HCT116 (cell line): ENCODE results near the gene SNAPC2. TPM values are rescaled to one million over a fixed set of nuclear protein-coding genes. Genes with fewer than 3 reads are reported as not detected.
A peak's percentile ranks its signal among the peaks of the same experiment; 100 is the strongest.

ENCODE experiments used
- ATAC-seq: fragments of 200-7000 bp; cut with Tn5 transposase; 2 replicates; pipeline ENCODE4 v1.9.1; 2020; ENCODE audit warnings: mild to moderate bottlenecking, moderate library complexity
- BruUV-seq: library from RNA; stranded (reverse); fragments of 400-500 nt; replicated peaks from 2 replicates; lab custom pipeline; 2021; lab: Mats Ljungman, UMichigan
- CTCF ChIA-PET: fragments of 300-600 bp; sonication (Branson Sonifier 250); formaldehyde crosslinking; loops from one replicate; lab custom pipeline; 2021; ENCODE audit warnings: antibody characterized with exemption; lab: Charles Lee
- POLR2A ChIA-PET: fragments of 300-600, 350-600 bp; sonication (Branson Sonifier 250); formaldehyde crosslinking; loops from one replicate; lab custom pipeline; 2021; ENCODE audit warnings: antibody characterized with exemption; lab: Charles Lee
- RAD21 ChIA-PET, 2 experiments: fragments of 300-600 bp; sonication (Branson Sonifier 250); formaldehyde crosslinking; loops; one replicate each; lab custom pipeline; 2023; ENCODE audit warnings: low total read pairs in 2 of 2; ENCODE audit not compliant: uncharacterized antibody in 2 of 2, unreplicated experiment in 2 of 2, low non-redundant PET in 1 of 2; lab: Charles Lee
- DNase-seq: peaks from one replicate; pipeline ENCODE4 v3.0.0-alpha.2; 2010; ENCODE audit warnings: low read depth, low spot score
- H2AFZ ChIP-seq: fragments of 200-600 bp; shearing (Covaris generic), sonication (generic); 2 replicates; pipeline ENCODE4 v1.6.1; 2017; ENCODE audit warnings: low read depth, mixed run types, mixed read lengths, antibody characterized with exemption, low read length; ENCODE audit not compliant: poor library complexity, severe bottlenecking
- H3K27ac ChIP-seq: 2 replicates; pipeline ENCODE4 v1.5.1; 2012; ENCODE audit warnings: low read depth, low read length
- H3K27me3 ChIP-seq: fragments of 200-600 bp; sonication (generic); 2 replicates; pipeline ENCODE4 v1.6.1; 2016; ENCODE audit warnings: mixed run types, low read length, mixed read lengths; ENCODE audit not compliant: insufficient read depth
- H3K36me3 ChIP-seq, 2 experiments: fragments of 200-500 bp in 1 of 2; fragments of 200-600 bp in 1 of 2; sonication (Bioruptor generic) in 1 of 2; sonication (generic) in 1 of 2; 2 replicates each; pipeline versions ENCODE4 v1.5.1 to v1.6.1; 2014 to 2016; ENCODE audit warnings: low read length in 2 of 2, inconsistent platforms in 1 of 2, mixed read lengths in 1 of 2, mixed run types in 1 of 2; ENCODE audit not compliant: insufficient read depth in 2 of 2, control insufficient read depth in 1 of 2
- H3K4me1 ChIP-seq, 2 experiments: fragments of 200-600 bp in 1 of 2; sonication (generic) in 1 of 2; 2 replicates each; pipeline versions ENCODE4 v1.5.1 to v1.6.1; 2012 to 2017; ENCODE audit warnings: low read length in 2 of 2, inconsistent platforms in 1 of 2, mild to moderate bottlenecking in 1 of 2, mixed read lengths in 1 of 2, mixed run types in 1 of 2, moderate library complexity in 1 of 2; ENCODE audit not compliant: insufficient read depth in 2 of 2, control insufficient read depth in 1 of 2
- H3K4me2 ChIP-seq: fragments of 200-600 bp; sonication (generic); 2 replicates; pipeline ENCODE4 v1.6.1; 2017; ENCODE audit warnings: mixed run types, low read length, mixed read lengths
- H3K4me3 ChIP-seq, 2 experiments: fragments of 200-600 bp in 1 of 2; sonication (generic) in 1 of 2; replicated peaks in 1 of 2; 2 replicates each; pipeline ENCODE4 v1.5.1; 2011 to 2016; ENCODE audit warnings: low read length in 2 of 2, control low read depth in 1 of 2, low read depth in 1 of 2, mild to moderate bottlenecking in 1 of 2, mixed read lengths in 1 of 2, mixed run types in 1 of 2
- H3K79me2 ChIP-seq: fragments of 200-600 bp; sonication (generic); 2 replicates; pipeline ENCODE4 v1.6.1; 2017; ENCODE audit warnings: mild to moderate bottlenecking, mixed run types, low read length, moderate library complexity, mixed read lengths; ENCODE audit not compliant: insufficient read depth
- H3K9ac ChIP-seq: fragments of 200-600 bp; sonication (generic); 2 replicates; pipeline ENCODE4 v1.6.1; 2016; ENCODE audit warnings: low read length, mixed read lengths
- H3K9me2 ChIP-seq: fragments of 200-600 bp; sonication (generic), shearing (Covaris generic); 2 replicates; pipeline ENCODE4 v1.6.1; 2017; ENCODE audit warnings: mixed run types, mild to moderate bottlenecking, moderate library complexity; ENCODE audit not compliant: insufficient read depth
- H3K9me3 ChIP-seq, 2 experiments: fragments of 200-500 bp in 1 of 2; fragments of 200-600 bp in 1 of 2; sonication (Bioruptor generic) in 1 of 2; sonication (generic) in 1 of 2; 2 replicates each; pipeline ENCODE4 v1.6.1; 2014 to 2017; ENCODE audit warnings: low read length in 2 of 2, mixed read lengths in 2 of 2, inconsistent platforms in 1 of 2, low read depth in 1 of 2, mild to moderate bottlenecking in 1 of 2, mixed run types in 1 of 2, moderate library complexity in 1 of 2; ENCODE audit not compliant: control insufficient read depth in 1 of 2, insufficient read depth in 1 of 2
- H4K20me1 ChIP-seq: fragments of 200-600 bp; sonication (generic), shearing (Covaris generic); 2 replicates; pipeline ENCODE4 v1.6.1; 2017; ENCODE audit warnings: mixed run types, mild to moderate bottlenecking, moderate library complexity; ENCODE audit not compliant: insufficient read depth
- ATF3 ChIP-seq: IDR thresholded peaks from 2 replicates; pipeline ENCODE4 v1.6.1; 2012
- CBX3 ChIP-seq: IDR thresholded peaks from 2 replicates; pipeline ENCODE4 v1.6.1; 2012; ENCODE audit warnings: low read depth
- CEBPB ChIP-seq: IDR thresholded peaks from 2 replicates; pipeline ENCODE4 v1.6.1; 2012; ENCODE audit warnings: low read depth
- EGR1 ChIP-seq: IDR thresholded peaks from 2 replicates; pipeline ENCODE4 v1.6.1; 2012; ENCODE audit warnings: low read depth
- ELF1 ChIP-seq: IDR thresholded peaks from 2 replicates; pipeline ENCODE4 v1.6.1; 2012; ENCODE audit warnings: low read depth, borderline replicate concordance
- EZH2 ChIP-seq: fragments of 200-600 bp; sonication (generic); IDR thresholded peaks from 2 replicates; pipeline ENCODE4 v1.6.1; 2017; ENCODE audit warnings: antibody characterized with exemption, mixed run types
- EZH2phosphoT487 ChIP-seq: fragments of 200-600 bp; IDR thresholded peaks from 2 replicates; pipeline ENCODE4 v1.6.1; 2018; ENCODE audit warnings: antibody characterized with exemption, borderline replicate concordance
- FOSL1 ChIP-seq: IDR thresholded peaks from 2 replicates; pipeline ENCODE4 v1.6.1; 2012; ENCODE audit warnings: low read depth
- JUND ChIP-seq: IDR thresholded peaks from 2 replicates; pipeline ENCODE4 v1.6.1; 2012
- POLR2A ChIP-seq: IDR thresholded peaks from 2 replicates; pipeline ENCODE4 v1.7.0; 2011; ENCODE audit warnings: borderline replicate concordance; ENCODE audit not compliant: insufficient read depth, insufficient read length; ENCODE audit errors: extremely low read depth
- POLR2AphosphoS5 ChIP-seq: IDR thresholded peaks from 2 replicates; pipeline ENCODE4 v1.6.1; 2011; ENCODE audit warnings: mild to moderate bottlenecking, low read depth, low read length, moderate library complexity
- RAD21 ChIP-seq: IDR thresholded peaks from 2 replicates; pipeline ENCODE4 v1.6.1; 2012; ENCODE audit warnings: low read depth, mild to moderate bottlenecking
- SIN3A ChIP-seq: IDR thresholded peaks from 2 replicates; pipeline ENCODE4 v1.6.1; 2012; ENCODE audit warnings: low read depth
- SP1 ChIP-seq: IDR thresholded peaks from 2 replicates; pipeline ENCODE4 v1.6.1; 2012; ENCODE audit warnings: low read depth
- SRF ChIP-seq: IDR thresholded peaks from 2 replicates; pipeline ENCODE4 v1.6.1; 2012; ENCODE audit warnings: low read depth
- TCF7L2 ChIP-seq: IDR thresholded peaks from 2 replicates; pipeline ENCODE4 v1.7.0; 2011; ENCODE audit warnings: borderline replicate concordance, inconsistent platforms; ENCODE audit not compliant: insufficient read depth, insufficient read length; ENCODE audit errors: extremely low read depth
- YY1 ChIP-seq: IDR thresholded peaks from 2 replicates; pipeline ENCODE4 v1.6.1; 2011; ENCODE audit warnings: low read length, low read depth, moderate library complexity, mild to moderate bottlenecking; ENCODE audit not compliant: insufficient replicate concordance; ENCODE audit errors: extremely low read depth
- ZBTB33 ChIP-seq: IDR thresholded peaks from 2 replicates; pipeline ENCODE4 v1.6.1; 2011; ENCODE audit warnings: mild to moderate bottlenecking, low read length, moderate library complexity; ENCODE audit not compliant: insufficient replicate concordance; ENCODE audit errors: extremely low read depth
- ZFX ChIP-seq: fragments of 450-650 bp; IDR thresholded peaks from 2 replicates; pipeline ENCODE4 v1.6.1; 2017
- ZNF274 ChIP-seq: fragments of 200-500 bp; sonication (Bioruptor generic); IDR thresholded peaks from 2 replicates; pipeline ENCODE4 v1.6.1; 2014; ENCODE audit warnings: mild to moderate bottlenecking, low read depth, low read length, inconsistent platforms
- intact Hi-C: fragments of 100-400 bp; cut with micrococcal nuclease; formaldehyde crosslinking; loops from 2 replicates; pipeline ENCODE4 v1.10.0; 2022
- total RNA-seq: library from RNA; stranded (reverse); gene quantifications from one replicate; pipeline ENCODE4 v1.2.1, GENCODE V29; 2021; ENCODE audit not compliant: unreplicated experiment
- TF ChIP-seq, protein P1 (sequence below), 3 experiments: fragments of 200-600 bp in 1 of 3; sonication (generic) in 1 of 3; IDR thresholded peaks in 2 of 3; conservative IDR thresholded peaks in 1 of 3; 2 replicates each; pipeline ENCODE4 v1.5.1; 2012 to 2017; ENCODE audit warnings: low read depth in 2 of 3, low read length in 2 of 3, antibody characterized with exemption in 1 of 3, borderline replicate concordance in 1 of 3, control low read depth in 1 of 3, mild to moderate bottlenecking in 1 of 3, mixed read lengths in 1 of 3, mixed run types in 1 of 3, moderate library complexity in 1 of 3; ENCODE audit not compliant: insufficient read depth in 1 of 3
- TF ChIP-seq, protein P2 (sequence below): IDR thresholded peaks from 2 replicates; pipeline ENCODE4 v1.6.1; 2012

Gene SNAPC2
- total RNA-seq, 1 experiment from 2014 or later, result 42.9 TPM

- peak; percentile 98 for ATAC-seq
- no peak for TF ChIP-seq EZH2
- peak; percentile 96 for TF ChIP-seq YY1
- peak; percentile 94 for TF ChIP-seq CEBPB
- TF ChIP-seq SIN3A, result peak; percentile 55
- TF ChIP-seq, protein P1, sequence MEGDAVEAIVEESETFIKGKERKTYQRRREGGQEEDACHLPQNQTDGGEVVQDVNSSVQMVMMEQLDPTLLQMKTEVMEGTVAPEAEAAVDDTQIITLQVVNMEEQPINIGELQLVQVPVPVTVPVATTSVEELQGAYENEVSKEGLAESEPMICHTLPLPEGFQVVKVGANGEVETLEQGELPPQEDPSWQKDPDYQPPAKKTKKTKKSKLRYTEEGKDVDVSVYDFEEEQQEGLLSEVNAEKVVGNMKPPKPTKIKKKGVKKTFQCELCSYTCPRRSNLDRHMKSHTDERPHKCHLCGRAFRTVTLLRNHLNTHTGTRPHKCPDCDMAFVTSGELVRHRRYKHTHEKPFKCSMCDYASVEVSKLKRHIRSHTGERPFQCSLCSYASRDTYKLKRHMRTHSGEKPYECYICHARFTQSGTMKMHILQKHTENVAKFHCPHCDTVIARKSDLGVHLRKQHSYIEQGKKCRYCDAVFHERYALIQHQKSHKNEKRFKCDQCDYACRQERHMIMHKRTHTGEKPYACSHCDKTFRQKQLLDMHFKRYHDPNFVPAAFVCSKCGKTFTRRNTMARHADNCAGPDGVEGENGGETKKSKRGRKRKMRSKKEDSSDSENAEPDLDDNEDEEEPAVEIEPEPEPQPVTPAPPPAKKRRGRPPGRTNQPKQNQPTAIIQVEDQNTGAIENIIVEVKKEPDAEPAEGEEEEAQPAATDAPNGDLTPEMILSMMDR (IDR thresholded peaks at IDR 0.05 in 2 of 3, conservative IDR thresholded peaks at IDR 0.05 in 1 of 3; ENCODE audit: borderline replicate concordance in 1 of 3, insufficient read depth in 1 of 3, low read depth in 2 of 3, low read length in 2 of 3), result no peak
- TF ChIP-seq SRF, result peak; percentile 4; the same call in 1 of the 2 replicates
- TF ChIP-seq EZH2phosphoT487, result no peak
- TF ChIP-seq CBX3, result 0 out of 2 replicates have a peak, but pooled peaks have one; percentile 14
- no peak for TF ChIP-seq RAD21
- TF ChIP-seq ZNF274, result no peak
- TF ChIP-seq JUND, result no peak
- TF ChIP-seq ELF1, result no peak
- no peak for TF ChIP-seq ATF3
- TF ChIP-seq, protein P2, sequence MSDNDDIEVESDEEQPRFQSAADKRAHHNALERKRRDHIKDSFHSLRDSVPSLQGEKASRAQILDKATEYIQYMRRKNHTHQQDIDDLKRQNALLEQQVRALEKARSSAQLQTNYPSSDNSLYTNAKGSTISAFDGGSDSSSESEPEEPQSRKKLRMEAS, result peak; percentile 95
- TF ChIP-seq ZBTB33, result no peak
- TF ChIP-seq SP1, result peak; percentile 92
- no peak for TF ChIP-seq FOSL1
- peak; percentile 29; the same call in 1 of the 2 replicates for TF ChIP-seq EGR1
- TF ChIP-seq ZFX, result peak; percentile 58; the same call in 1 of the 2 replicates
- peak; percentile 96 for TF ChIP-seq POLR2AphosphoS5
- TF ChIP-seq POLR2A, result peak; percentile 95
- TF ChIP-seq TCF7L2, result peak; percentile 28
These were observed 23.5 kb downstream of the SNAPC2 start, which contains the start of gene TIMM44 for GRCh38 chr19:7943444-7944176. TSS of gene TIMM44 (minus strand) at chr19:7943666. CDS start at chr19:7943651, 15 bp downstream.

More at GRCh38 chr19:7943444-7944176, 23.5 kb downstream of the SNAPC2 start, which contains the start of gene TIMM44:
- no peaks in the 10 kb centered on the region for H3K9me2 ChIP-seq
- no peaks in the 10 kb centered on the region for H3K27me3 ChIP-seq
- H3K79me2 ChIP-seq, result peaks cover 44% of the 10 kb centered on the region
- peak within 1 kb of the TSS; percentile 96 to 99 for H3K4me3 ChIP-seq
- H3K9ac ChIP-seq, result peak within 1 kb of the TSS; percentile 96
- ChIA-PET POLR2A (interaction anchor here (0.6 to 2.5 kb wide), 25 partner anchors 9 to 375 kb away, joined by 3 to 23 read pairs (median 4); partner anchors contain the start of genes ELAVL1 and SNAPC2), CTCF (interaction anchor here (0.6 to 2.4 kb wide), 23 partner anchors 8 to 392 kb away, joined by 3 to 30 read pairs (median 4); partner anchors contain the start of genes MAP2K7 and SNAPC2), RAD21 (interaction anchor here (0.6 to 1.6 kb wide), 3 partner anchors 23 to 308 kb away, joined by 3 to 5 read pairs (median 4); partner anchors contain the start of gene SNAPC2 (in 1 of the 2))
- no peaks in the 10 kb centered on the region for H3K9me3 ChIP-seq
- peak within 1 kb of the TSS; percentile 92 for H3K4me2 ChIP-seq
- H3K36me3 ChIP-seq, result peaks cover 10 to 15% of the 10 kb centered on the region in 2 experiments; a peak in 3 of 4 replicates
- no peaks in the 10 kb centered on the region for H4K20me1 ChIP-seq
- BruUV-seq, result no TSS peak
- peak; percentile 99 for DNase-seq
- peaks cover 13 to 25% of the 10 kb centered on the region in 2 experiments for H3K4me1 ChIP-seq
- H3K27ac ChIP-seq, result peak within 1 kb of the TSS; percentile 77
- H2AFZ ChIP-seq, result no peak within 1 kb of the TSS
- intact Hi-C loops, result loop anchor here (1.0 to 5.0 kb wide), 2 partner anchors 214 to 310 kb away; no protein-coding TSS in a partner anchor
